ENCODE results near the gene PAPPA2. TPM values are rescaled to one million over a fixed set of nuclear protein-coding genes. Genes with fewer than 3 reads are reported as not detected.

Gene PAPPA2
- total and polyA plus RNA-seq, 2 of the 4 experiments (the other 2 are of a cell fraction): 0.10 to 0.18 TPM

DNA sequence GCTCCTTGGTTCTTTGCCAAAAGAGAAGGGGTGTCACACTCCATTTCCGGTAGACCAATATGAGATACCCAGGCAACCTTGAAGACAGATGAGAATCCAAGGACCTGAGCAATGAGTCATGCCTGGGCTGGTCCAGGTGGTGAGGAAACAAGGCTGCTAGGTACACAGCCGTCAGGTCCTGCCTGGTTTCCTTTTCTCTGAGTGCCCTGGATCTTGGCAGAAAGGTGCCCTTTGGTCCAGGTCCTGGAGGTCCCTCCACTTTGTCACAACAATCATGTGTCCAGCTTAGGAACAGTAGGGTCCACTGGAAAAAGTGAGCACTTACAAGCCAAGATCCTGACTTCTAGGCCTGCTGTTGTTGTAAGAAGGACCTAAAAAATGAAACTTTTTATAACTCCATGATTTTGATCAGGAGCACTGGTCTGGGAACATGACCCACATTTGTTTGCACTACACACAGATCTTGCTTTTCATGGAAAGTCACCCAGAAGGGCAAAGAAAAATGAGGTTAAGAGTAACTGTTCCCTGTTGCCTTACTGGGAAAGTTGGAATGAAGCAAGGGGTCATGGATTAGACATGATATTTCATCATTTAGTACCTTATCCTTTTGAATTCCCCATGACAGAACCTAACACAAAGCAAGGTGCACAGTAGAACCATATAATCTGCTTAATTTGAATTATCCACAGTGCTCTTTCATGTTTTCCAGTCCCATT is 94.7 kb downstream of the PAPPA2 start:
- no peak overlapping the region for H3K23ac ChIP-seq (ENCODE audit: low read depth, low read length)
- no peak overlapping the region for H3K27ac ChIP-seq (ENCODE audit: insufficient read depth, low read length)
- no peak overlapping the region for H2BK20ac ChIP-seq (ENCODE audit: low read depth, low read length)
- H2AK9ac ChIP-seq (replicated peaks; ENCODE audit: low read depth, low read length, poor library complexity): no peak overlapping the region
- H3K9ac ChIP-seq (ENCODE audit: low read depth, low read length): no peak overlapping the region
- no peak overlapping the region for H3K56ac ChIP-seq (ENCODE audit: extremely low read depth, insufficient read depth, low read length)
- TF ChIP-seq POLR2A (IDR thresholded peaks at IDR 0.05; ENCODE audit: low read depth, low read length): no peak
- TF ChIP-seq, protein P1, sequence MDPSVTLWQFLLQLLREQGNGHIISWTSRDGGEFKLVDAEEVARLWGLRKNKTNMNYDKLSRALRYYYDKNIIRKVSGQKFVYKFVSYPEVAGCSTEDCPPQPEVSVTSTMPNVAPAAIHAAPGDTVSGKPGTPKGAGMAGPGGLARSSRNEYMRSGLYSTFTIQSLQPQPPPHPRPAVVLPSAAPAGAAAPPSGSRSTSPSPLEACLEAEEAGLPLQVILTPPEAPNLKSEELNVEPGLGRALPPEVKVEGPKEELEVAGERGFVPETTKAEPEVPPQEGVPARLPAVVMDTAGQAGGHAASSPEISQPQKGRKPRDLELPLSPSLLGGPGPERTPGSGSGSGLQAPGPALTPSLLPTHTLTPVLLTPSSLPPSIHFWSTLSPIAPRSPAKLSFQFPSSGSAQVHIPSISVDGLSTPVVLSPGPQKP (IDR thresholded peaks at IDR 0.05; ENCODE audit: borderline replicate concordance, low read depth, low read length): no peak
- no peak for TF ChIP-seq RCOR1 (IDR thresholded peaks at IDR 0.05; ENCODE audit: insufficient replicate concordance, low read length)
- TF ChIP-seq, protein P2, sequence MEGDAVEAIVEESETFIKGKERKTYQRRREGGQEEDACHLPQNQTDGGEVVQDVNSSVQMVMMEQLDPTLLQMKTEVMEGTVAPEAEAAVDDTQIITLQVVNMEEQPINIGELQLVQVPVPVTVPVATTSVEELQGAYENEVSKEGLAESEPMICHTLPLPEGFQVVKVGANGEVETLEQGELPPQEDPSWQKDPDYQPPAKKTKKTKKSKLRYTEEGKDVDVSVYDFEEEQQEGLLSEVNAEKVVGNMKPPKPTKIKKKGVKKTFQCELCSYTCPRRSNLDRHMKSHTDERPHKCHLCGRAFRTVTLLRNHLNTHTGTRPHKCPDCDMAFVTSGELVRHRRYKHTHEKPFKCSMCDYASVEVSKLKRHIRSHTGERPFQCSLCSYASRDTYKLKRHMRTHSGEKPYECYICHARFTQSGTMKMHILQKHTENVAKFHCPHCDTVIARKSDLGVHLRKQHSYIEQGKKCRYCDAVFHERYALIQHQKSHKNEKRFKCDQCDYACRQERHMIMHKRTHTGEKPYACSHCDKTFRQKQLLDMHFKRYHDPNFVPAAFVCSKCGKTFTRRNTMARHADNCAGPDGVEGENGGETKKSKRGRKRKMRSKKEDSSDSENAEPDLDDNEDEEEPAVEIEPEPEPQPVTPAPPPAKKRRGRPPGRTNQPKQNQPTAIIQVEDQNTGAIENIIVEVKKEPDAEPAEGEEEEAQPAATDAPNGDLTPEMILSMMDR (conservative IDR thresholded peaks at IDR 0.05; ENCODE audit: low read depth, low read length): no peak
- no peak for TF ChIP-seq CEBPB (IDR thresholded peaks at IDR 0.05; ENCODE audit: low read depth, low read length)
- TF ChIP-seq MAFK (IDR thresholded peaks at IDR 0.05; ENCODE audit: low read depth, low read length): no peak
- H4K8ac ChIP-seq (ENCODE audit: low read depth in 2 of 2, low read length in 2 of 2): no peak overlapping the region
- no peak overlapping the region for H2BK5ac ChIP-seq (ENCODE audit: low read depth, low read length, poor library complexity, severe bottlenecking)
- no peak overlapping the region for H4K5ac ChIP-seq (ENCODE audit: low read depth, low read length)
- ChIA-PET POLR2A (ENCODE audit: unreplicated experiment) (no interaction called here), CTCF (no interaction called here)
- H2AK5ac ChIP-seq (ENCODE audit: low read depth, low read length): no peak overlapping the region
- H3K9me3 ChIP-seq (ENCODE audit: control insufficient read depth, insufficient read depth, low read length): no peaks in the 10 kb centered on the region
- DNase-seq: no peak
- no peak overlapping the region for H2AFZ ChIP-seq (replicated peaks; ENCODE audit: low read length, poor library complexity)
- no peaks in the 10 kb centered on the region for H3K27me3 ChIP-seq (ENCODE audit: control insufficient read depth, insufficient read depth, low read length)
- no peaks in the 10 kb centered on the region for H3K79me1 ChIP-seq (ENCODE audit: low read depth in 1 of 2, low read length in 2 of 2)
- dilution Hi-C loops (cut with HindIII; ENCODE audit: low sequenced_read_pairs, unreplicated experiment): no loop called here
- H3K4me3 ChIP-seq (ENCODE audit: insufficient read depth, low read depth, low read length): no peak overlapping the region
- H3K4me1 ChIP-seq (ENCODE audit: control insufficient read depth, insufficient read depth, low read length): no peaks in the 10 kb centered on the region
- in situ Hi-C loops (cut with MboI; ENCODE audit: low sequenced_read_pairs): loop anchor here (5.0 kb wide), 1 partner anchor 325 kb away; no protein-coding TSS in a partner anchor
- ATAC-seq (ENCODE audit: low read depth): no peak
- H4K91ac ChIP-seq (ENCODE audit: insufficient read depth, low read depth, low read length): no peak overlapping the region
- no TSS peak for BruUV-seq (replicated peaks)
- H3K36me3 ChIP-seq (ENCODE audit: control insufficient read depth, insufficient read depth, low read length): no peaks in the 10 kb centered on the region
- no peak overlapping the region for H3K18ac ChIP-seq (ENCODE audit: low read depth, low read length)
- H4K20me1 ChIP-seq (ENCODE audit: insufficient read depth, low read length): no peaks in the 10 kb centered on the region
- no peak overlapping the region for H3K4ac ChIP-seq (ENCODE audit: low read depth, low read length)
- intact Hi-C loops (cut with micrococcal nuclease): no loop called here
- H3K4me2 ChIP-seq (ENCODE audit: low read depth, low read length): no peak overlapping the region
- no peak overlapping the region for H2BK15ac ChIP-seq (ENCODE audit: low read depth, low read length)
- H3K9me1 ChIP-seq (ENCODE audit: insufficient read depth, low read length): no peaks in the 10 kb centered on the region
- 40% methylated on average over 1 of the region's 2 CpGs; no CpG with 5 or more reads in 1 of the 2 experiments for WGBS, 2 experiments (ENCODE audit: extremely low coverage in 2 of 2, insufficient read length in 1 of 2)
- no peak overlapping the region for H2BK120ac ChIP-seq (ENCODE audit: low read depth, low read length)
- no peak overlapping the region for H3K14ac ChIP-seq (replicated peaks; ENCODE audit: low read depth, low read length)
